PC-3 (cell line): Measurements from ENCODE around the gene PKLR. TPM values are rescaled to one million over a fixed set of nuclear protein-coding genes. Genes with fewer than 3 reads are reported as not detected.
"Not testable (repeated sequence)": the region's sequence is repeated elsewhere in the genome, so short reads cannot be mapped to it uniquely, and the experiment has no call there.

Source experiments
- ATAC-seq: fragments of 200-7000 bp; cut with Tn5 transposase; 2 replicates; pipeline ENCODE4 v1.9.1; 2020; ENCODE audit warnings: mild to moderate bottlenecking, moderate library complexity
- BruUV-seq: library from RNA; stranded (reverse); fragments of 400-500 nt; replicated peaks from 2 replicates; lab custom pipeline; 2021; lab: Mats Ljungman, UMichigan
- CTCF ChIA-PET: fragments of 300-600 bp; sonication (Branson Sonifier 250); formaldehyde crosslinking; loops from one replicate; lab custom pipeline; 2022; ENCODE audit warnings: antibody characterized with exemption; lab: Charles Lee
- POLR2A ChIA-PET: fragments of 300-600 bp; sonication (Branson Sonifier 250); formaldehyde crosslinking; loops from one replicate; lab custom pipeline; 2022; ENCODE audit warnings: antibody characterized with exemption; ENCODE audit not compliant: unreplicated experiment; lab: Charles Lee
- DNase-seq: peaks from one replicate; pipeline ENCODE4 v3.0.0-alpha.2; 2015
- H2AFZ ChIP-seq: fragments of 300-600 bp; sonication (generic); 2 replicates; pipeline ENCODE4 v1.6.0; 2016; ENCODE audit warnings: antibody characterized with exemption, low read length
- H3F3A ChIP-seq: fragments of 300-600 bp; sonication (generic); one replicate; pipeline ENCODE4 v1.6.0; 2017; ENCODE audit warnings: antibody characterized with exemption, low read length, control low read depth, mild to moderate bottlenecking; ENCODE audit not compliant: unreplicated experiment
- H3K27ac ChIP-seq: fragments of 300-600 bp; sonication (generic); 2 replicates; pipeline ENCODE4 v1.5.1; 2016; ENCODE audit warnings: mild to moderate bottlenecking, low read length
- H3K27me3 ChIP-seq: fragments of 300-600 bp; sonication (generic); 2 replicates; pipeline ENCODE4 v1.6.1; 2016; ENCODE audit warnings: low read length, mixed read lengths
- H3K36me3 ChIP-seq: fragments of 300-600 bp; sonication (generic); 2 replicates; pipeline ENCODE4 v1.6.1; 2016; ENCODE audit warnings: low read depth, mixed run types, low read length, mixed read lengths
- H3K4me1 ChIP-seq: fragments of 300-600 bp; sonication (generic); 2 replicates; pipeline ENCODE4 v1.5.1; 2016; ENCODE audit warnings: low read length; ENCODE audit not compliant: insufficient read depth
- H3K4me2 ChIP-seq: fragments of 300-600 bp; sonication (generic); 2 replicates; pipeline ENCODE4 v1.6.0; 2016; ENCODE audit warnings: low read length
- H3K4me3 ChIP-seq: fragments of 300-600 bp; sonication (generic); 2 replicates; pipeline ENCODE4 v1.5.1; 2016; ENCODE audit warnings: mild to moderate bottlenecking, low read length, mixed read lengths
- H3K79me2 ChIP-seq: fragments of 300-600 bp; sonication (generic); 2 replicates; pipeline ENCODE4 v1.6.1; 2017; ENCODE audit warnings: low read length, mixed read lengths
- H3K9ac ChIP-seq: fragments of 300-600 bp; sonication (generic); 2 replicates; pipeline ENCODE4 v1.6.0; 2016; ENCODE audit warnings: mild to moderate bottlenecking, low read length
- H3K9me2 ChIP-seq: fragments of 300-600 bp; sonication (generic); replicated peaks from 2 replicates; pipeline ENCODE4 v1.6.1; 2016; ENCODE audit warnings: mixed run types, low read length, mixed read lengths
- H3K9me3 ChIP-seq: fragments of 300-600 bp; sonication (generic); 2 replicates; pipeline ENCODE4 v1.6.1; 2016; ENCODE audit warnings: low read length, mixed read lengths
- H4K20me1 ChIP-seq: fragments of 300-600 bp; sonication (generic); 2 replicates; pipeline ENCODE4 v1.6.1; 2016; ENCODE audit warnings: low read length, mixed read lengths
- EZH2 ChIP-seq: fragments of 300-600 bp; sonication (generic); IDR thresholded peaks from one replicate; pipeline ENCODE4 v1.6.1; 2017; ENCODE audit warnings: antibody characterized with exemption, mild to moderate bottlenecking, low read length; ENCODE audit not compliant: unreplicated experiment
- EZH2phosphoT487 ChIP-seq: fragments of 300-600 bp; sonication (generic); IDR thresholded peaks from 2 replicates; pipeline ENCODE4 v1.6.1; 2018; ENCODE audit warnings: mild to moderate bottlenecking, antibody characterized with exemption, low read length, borderline replicate concordance
- intact Hi-C: fragments of 100-400 bp; cut with micrococcal nuclease; formaldehyde crosslinking; loops from 2 replicates; pipeline ENCODE4 v1.9.0; 2023
- total RNA-seq: library from RNA; depleted of rRNA; stranded (reverse); fragments of >200 nt; gene quantifications from 2 replicates; pipeline ENCODE4 v1.2.3, GENCODE V29; 2014
- TF ChIP-seq, protein P1 (sequence below): fragments of 300-600 bp; sonication (generic); conservative IDR thresholded peaks from 2 replicates; pipeline ENCODE4 v1.5.1; 2017; ENCODE audit warnings: antibody characterized with exemption, low read depth, mild to moderate bottlenecking, low read length

The PKLR gene
- total RNA-seq, 1 experiment from 2014 or later: not detected

- Histone ChIP-seq H3K4me3 (no peak overlapping the region), H3K4me1 (no peaks in the 10 kb centered on the region), H3K36me3 (no peaks in the 10 kb centered on the region), H3K79me2 (no peaks in the 10 kb centered on the region), H3K9ac (no peak overlapping the region), H3K27me3 (no peaks in the 10 kb centered on the region), H3K4me2 (no peak overlapping the region), H2AFZ (no peak overlapping the region), H4K20me1 (no peaks in the 10 kb centered on the region), H3K9me3 (no peaks in the 10 kb centered on the region), H3K9me2 (no peaks in the 10 kb centered on the region), H3K27ac (no peak overlapping the region), H3F3A (no peaks in the 10 kb centered on the region)
- ChIA-PET POLR2A (no interaction called here), CTCF (no interaction called here)
- ATAC-seq: no peak
- TF ChIP-seq EZH2phosphoT487: no peak
- TF ChIP-seq, protein P1, sequence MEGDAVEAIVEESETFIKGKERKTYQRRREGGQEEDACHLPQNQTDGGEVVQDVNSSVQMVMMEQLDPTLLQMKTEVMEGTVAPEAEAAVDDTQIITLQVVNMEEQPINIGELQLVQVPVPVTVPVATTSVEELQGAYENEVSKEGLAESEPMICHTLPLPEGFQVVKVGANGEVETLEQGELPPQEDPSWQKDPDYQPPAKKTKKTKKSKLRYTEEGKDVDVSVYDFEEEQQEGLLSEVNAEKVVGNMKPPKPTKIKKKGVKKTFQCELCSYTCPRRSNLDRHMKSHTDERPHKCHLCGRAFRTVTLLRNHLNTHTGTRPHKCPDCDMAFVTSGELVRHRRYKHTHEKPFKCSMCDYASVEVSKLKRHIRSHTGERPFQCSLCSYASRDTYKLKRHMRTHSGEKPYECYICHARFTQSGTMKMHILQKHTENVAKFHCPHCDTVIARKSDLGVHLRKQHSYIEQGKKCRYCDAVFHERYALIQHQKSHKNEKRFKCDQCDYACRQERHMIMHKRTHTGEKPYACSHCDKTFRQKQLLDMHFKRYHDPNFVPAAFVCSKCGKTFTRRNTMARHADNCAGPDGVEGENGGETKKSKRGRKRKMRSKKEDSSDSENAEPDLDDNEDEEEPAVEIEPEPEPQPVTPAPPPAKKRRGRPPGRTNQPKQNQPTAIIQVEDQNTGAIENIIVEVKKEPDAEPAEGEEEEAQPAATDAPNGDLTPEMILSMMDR: no peak
- TF ChIP-seq EZH2: no peak
- BruUV-seq: no TSS peak
- intact Hi-C loops: no loop called here
- DNase-seq: no peak
Observed at GRCh38 chr1:155294520-155295182, 6.6 kb downstream of the PKLR start.

DNA sequence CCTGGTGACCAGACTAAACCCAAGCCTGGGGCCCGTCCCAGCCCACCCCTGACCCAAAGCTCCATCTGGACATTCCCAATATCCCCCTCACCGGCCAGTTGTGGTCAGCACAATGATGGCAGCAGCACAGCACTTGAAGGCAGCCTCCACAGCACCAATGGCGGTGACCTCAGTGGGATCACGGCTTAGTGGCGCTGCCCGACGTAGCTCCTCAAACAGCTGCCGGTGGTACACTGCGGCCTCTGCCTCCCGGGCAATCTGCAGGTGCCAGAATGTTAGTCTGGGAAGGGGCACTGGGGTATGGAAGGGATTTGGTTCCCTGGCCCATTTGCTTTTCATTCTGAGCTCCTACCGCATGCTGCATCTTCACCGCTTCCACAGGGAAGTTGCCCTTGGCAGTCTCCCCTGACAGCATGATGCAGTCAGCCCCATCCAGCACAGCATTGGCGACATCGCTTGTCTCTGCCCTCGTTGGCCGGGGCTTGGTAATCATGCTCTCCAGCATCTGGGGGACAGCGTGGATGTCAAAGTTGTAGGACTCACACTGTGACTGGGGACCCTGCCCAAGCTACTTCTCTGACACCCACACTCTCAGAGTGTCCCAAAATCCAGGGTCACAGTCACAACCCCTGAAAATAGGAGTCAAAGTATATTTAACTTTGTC lies 8.0 kb downstream of the PKLR start:
- ATAC-seq: no peak
- Histone ChIP-seq H3K9me3 (no peaks in the 10 kb centered on the region), H3F3A (no peaks in the 10 kb centered on the region), H3K4me3 (no peak overlapping the region), H3K36me3 (no peaks in the 10 kb centered on the region), H3K4me2 (no peak overlapping the region), H4K20me1 (no peaks in the 10 kb centered on the region), H3K9ac (no peak overlapping the region), H3K27ac (no peak overlapping the region), H3K4me1 (no peaks in the 10 kb centered on the region), H2AFZ (no peak overlapping the region), H3K9me2 (no peaks in the 10 kb centered on the region), H3K79me2 (no peaks in the 10 kb centered on the region), H3K27me3 (no peaks in the 10 kb centered on the region)
- ChIA-PET POLR2A (no interaction called here), CTCF (interaction anchor here (0.6 kb wide), 1 partner anchor 1327 kb away, joined by 3 read pairs; no protein-coding TSS in a partner anchor)
- no peak for DNase-seq
- intact Hi-C loops: no loop called here
- no TSS peak for BruUV-seq
- TF ChIP-seq EZH2phosphoT487 (no peak), EZH2 (no peak)
- TF ChIP-seq, protein P1: no peak

DNA sequence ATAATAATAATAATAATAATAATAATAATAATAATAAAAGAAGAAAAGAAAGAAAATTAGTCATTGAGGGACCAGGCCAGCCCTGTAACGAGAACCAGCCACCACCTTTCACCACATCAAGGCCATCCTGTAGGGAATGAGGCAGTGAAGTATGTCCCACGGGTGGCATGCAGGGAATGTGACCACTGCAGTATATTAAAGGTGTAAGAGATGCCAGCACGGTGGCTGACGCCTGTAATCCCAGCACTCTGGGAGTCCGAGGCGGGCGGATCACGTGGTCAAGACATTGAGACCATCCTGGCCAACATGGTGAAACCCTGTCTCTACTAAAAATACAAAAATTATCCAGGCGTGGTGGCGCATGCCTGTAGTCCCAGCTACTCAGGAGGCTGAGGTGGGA lies 10.2 kb downstream of the PKLR start:
- H3K9me2 ChIP-seq, CTCF ChIA-PET, H4K20me1 ChIP-seq, H3K27ac ChIP-seq, BruUV-seq, POLR2A ChIA-PET, H2AFZ ChIP-seq, H3K9me3 ChIP-seq, H3K4me3 ChIP-seq, H3K4me2 ChIP-seq, intact Hi-C loops, H3K36me3 ChIP-seq, H3K4me1 ChIP-seq, H3K9ac ChIP-seq, H3K27me3 ChIP-seq, H3F3A ChIP-seq, ATAC-seq, DNase-seq, H3K79me2 ChIP-seq: not testable (repeated sequence)
